ENCODE data around the gene DYNLRB1.

- TF ChIP-seq POLR2A (IDR thresholded peaks at IDR 0.05) (no peak), CTCF (IDR thresholded peaks at IDR 0.05) (no peak)
Observed at GRCh38 chr20:34515484-34516246, 557 bp upstream of the DYNLRB1 start.
